SH-SY5Y (cell line): ENCODE results near the gene KLHL40.

Experiments used
- GATA2 ChIP-seq: IDR thresholded peaks from 2 replicates; pipeline ENCODE4 v1.6.1; 2011; ENCODE audit warnings: mild to moderate bottlenecking, low read depth, low read length
- GATA3 ChIP-seq: IDR thresholded peaks from 2 replicates; pipeline ENCODE4 v1.6.1; 2011; ENCODE audit warnings: low read depth, mild to moderate bottlenecking, low read length, moderate library complexity

DNA sequence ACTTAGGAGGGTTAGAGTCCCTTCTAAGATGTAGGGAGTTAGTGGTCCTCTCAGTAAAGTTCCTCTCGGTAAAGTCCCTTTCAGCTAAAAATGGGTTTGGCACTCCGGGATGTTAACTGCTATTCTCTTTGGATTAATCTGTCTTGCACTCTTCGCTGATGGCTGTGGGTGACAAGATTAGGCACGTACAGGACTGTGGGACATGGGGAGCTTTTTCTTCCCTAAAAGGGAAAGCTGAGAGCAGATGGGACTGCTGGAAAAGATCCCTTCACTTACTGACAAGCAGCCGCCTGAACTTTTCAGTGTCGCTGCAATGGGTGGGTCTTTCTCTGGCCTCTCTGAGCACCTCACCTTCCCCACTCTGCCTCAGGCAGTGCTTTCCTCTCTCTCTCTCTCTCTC, 33.7 kb downstream of the KLHL40 start:
- no peak for TF ChIP-seq GATA2
- TF ChIP-seq GATA3 = no peak
